Placental epithelial cell (primary cell): ENCODE results near the gene VWA3B. TPM values are rescaled to one million over a fixed set of nuclear protein-coding genes. Genes with fewer than 3 reads are reported as not detected.

ENCODE experiments used
- total RNA-seq: library from RNA; depleted of rRNA; stranded (reverse); fragments of >200 nt; gene quantifications from 2 replicates; pipeline ENCODE4 v1.2.3, GENCODE V29; 2012

Gene VWA3B, protein sequence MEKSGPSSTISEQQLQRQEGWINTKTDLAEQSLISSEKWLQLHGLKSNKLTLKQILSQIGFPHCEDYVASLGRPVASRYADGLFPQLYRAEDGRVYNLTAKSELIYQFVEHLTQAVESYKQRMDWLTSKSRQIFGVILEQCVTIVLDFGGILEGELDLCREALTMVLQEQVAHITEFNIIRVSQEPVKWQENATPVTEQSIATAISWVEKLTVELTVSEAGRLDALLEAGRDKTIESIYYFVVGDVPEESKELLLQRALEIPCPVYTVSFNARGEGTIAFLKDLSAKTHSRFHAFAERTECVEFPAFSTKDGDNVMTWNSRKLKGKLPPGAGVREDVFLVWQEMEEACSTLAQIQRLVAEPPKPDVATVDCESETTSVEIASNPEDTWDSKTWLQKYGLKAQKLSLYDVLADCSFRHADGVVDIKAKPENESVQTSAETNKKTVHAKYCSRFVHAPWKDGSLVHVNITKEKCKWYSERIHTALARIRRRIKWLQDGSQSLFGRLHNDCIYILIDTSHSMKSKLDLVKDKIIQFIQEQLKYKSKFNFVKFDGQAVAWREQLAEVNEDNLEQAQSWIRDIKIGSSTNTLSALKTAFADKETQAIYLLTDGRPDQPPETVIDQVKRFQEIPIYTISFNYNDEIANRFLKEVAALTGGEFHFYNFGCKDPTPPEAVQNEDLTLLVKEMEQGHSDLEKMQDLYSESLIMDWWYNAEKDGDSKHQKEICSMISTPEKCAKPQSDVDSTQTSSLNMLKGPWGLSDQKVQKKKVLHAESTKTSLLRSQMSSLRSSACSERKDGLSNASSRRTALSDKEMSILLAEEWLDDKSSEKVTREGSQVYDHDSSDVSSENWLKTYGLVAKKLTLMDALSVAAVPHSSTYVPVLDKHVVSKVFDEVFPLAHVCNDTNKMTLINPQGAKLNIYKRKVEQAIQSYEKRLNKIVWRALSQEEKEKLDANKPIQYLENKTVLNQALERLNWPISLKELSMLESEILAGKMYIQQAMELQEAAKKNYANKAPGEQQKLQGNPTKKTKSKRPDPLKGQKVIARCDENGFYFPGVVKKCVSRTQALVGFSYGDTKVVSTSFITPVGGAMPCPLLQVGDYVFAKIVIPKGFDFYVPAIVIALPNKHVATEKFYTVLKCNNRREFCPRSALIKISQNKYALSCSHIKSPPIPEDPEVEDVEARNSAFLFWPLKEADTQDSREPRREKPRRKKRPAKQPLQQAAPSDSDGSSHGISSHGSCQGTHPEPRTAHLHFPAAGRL (N-terminal part only)
- 0.11 and 0.79 TPM in 2 replicates for total RNA-seq

DNA sequence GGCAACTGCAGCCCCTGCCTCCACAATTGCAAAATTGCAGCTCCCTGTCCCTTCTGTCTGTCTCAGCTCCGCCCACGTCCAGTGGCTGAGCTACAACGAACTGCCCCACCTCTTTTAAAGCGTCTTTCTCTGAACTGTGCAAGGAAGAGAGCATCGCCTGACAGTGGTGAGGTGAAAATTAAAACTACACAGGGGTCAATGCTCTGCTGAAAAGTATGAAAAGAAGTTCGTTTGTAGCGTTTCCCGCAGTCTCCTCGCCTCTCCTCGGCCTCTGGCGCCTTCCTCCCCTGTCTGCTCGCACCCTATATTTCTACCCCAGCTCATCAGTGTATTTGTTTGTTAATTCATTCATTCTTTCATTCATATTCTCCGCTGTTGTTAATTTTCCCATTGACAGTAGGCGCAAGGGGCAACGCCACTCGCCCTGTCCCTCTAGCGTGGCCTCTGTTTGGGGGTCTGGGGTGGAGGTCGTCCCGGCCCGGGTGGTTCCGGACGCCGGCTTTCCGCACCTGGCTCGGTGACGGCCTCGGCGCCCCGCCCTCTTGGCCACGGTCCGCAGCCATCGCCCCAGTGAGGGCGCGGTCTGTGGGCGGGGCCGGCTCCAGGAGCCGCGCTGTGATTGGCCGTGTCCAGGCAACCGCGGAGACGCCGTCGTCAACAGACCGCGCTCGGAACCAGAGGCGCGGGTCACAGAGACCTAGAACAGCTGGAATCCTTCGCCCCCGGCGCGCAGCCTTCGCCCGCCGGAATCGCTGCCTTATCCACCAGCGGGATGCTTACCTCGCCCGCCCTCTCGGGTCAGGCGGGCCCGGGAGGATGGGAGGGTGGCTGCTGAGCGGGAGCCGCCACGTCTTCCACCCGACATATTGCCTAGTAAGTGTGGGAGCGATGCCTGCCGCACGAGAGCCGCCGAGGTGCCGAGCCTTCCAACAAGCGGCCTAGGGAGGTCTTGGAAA lies at the start of gene VWA3B:
Gene VWA3B, plus strand, starts transcription at position 677 of the 956 bp plus-strand sequence. CDS start 5,926 bp downstream, outside the sequence.

GRCh38 chr2:98346311-98347236 lies 259.6 kb downstream of the VWA3B start, which contains the start of gene CNGA3:
TSS of gene CNGA3 (plus strand) at chr2:98346456. CDS start at chr2:98369976, 23,520 bp downstream.

Other genes starting within 250 kb of the VWA3B start
- gene TMEM131, start 91.2 kb upstream of the VWA3B start, total RNA-seq, result 40.3 and 56.5 TPM in 2 replicates